ENCODE measurements around the gene CCDC89.

The CCDC89 gene

GRCh38 chr11:85685820-85686459 is at the start of gene CCDC89:
CCDC89 (minus strand) TSS chr11:85686195; CDS start chr11:85686130, 65 bp downstream.
- DNase-seq (ENCODE audit: low read depth, low spot score), result no peak

GRCh38 chr11:85732965-85733364 is 47.0 kb upstream of the CCDC89 start:
- no peak for DNase-seq (ENCODE audit: low read depth, low spot score)

GRCh38 chr11:85726381-85726780 is 40.4 kb upstream of the CCDC89 start:
- no peak for DNase-seq (ENCODE audit: low read depth, low spot score)

GRCh38 chr11:85725510-85726258 is 39.7 kb upstream of the CCDC89 start:
- no peak for DNase-seq (ENCODE audit: low read depth, low spot score)

- DNase-seq (ENCODE audit: low read depth, low spot score), result no peak
These were observed 38.9 kb upstream of the CCDC89 start for GRCh38 chr11:85724748-85725465.

GRCh38 chr11:85723088-85723487 is 37.1 kb upstream of the CCDC89 start:
- DNase-seq (ENCODE audit: low read depth, low spot score), result no peak

GRCh38 chr11:85721191-85721590 is 35.2 kb upstream of the CCDC89 start:
- DNase-seq (ENCODE audit: low read depth, low spot score), result no peak

- peak; percentile 59 for DNase-seq (ENCODE audit: low read depth, low spot score)
These were observed 33.2 kb upstream of the CCDC89 start for GRCh38 chr11:85718991-85719807.

GRCh38 chr11:85718126-85718943 is 32.3 kb upstream of the CCDC89 start:
- DNase-seq (ENCODE audit: low read depth, low spot score), result no peak

- DNase-seq (ENCODE audit: low read depth, low spot score), result no peak
These were observed 31.4 kb upstream of the CCDC89 start for GRCh38 chr11:85717429-85717828.

GRCh38 chr11:85712953-85713352 is 27.0 kb upstream of the CCDC89 start:
- DNase-seq (ENCODE audit: low read depth, low spot score), result no peak

GRCh38 chr11:85710917-85711316 is 24.9 kb upstream of the CCDC89 start:
- no peak for DNase-seq (ENCODE audit: low read depth, low spot score)

GRCh38 chr11:85709941-85710702 is 24.1 kb upstream of the CCDC89 start:
- no peak for DNase-seq (ENCODE audit: low read depth, low spot score)

GRCh38 chr11:85705800-85706199 is 19.8 kb upstream of the CCDC89 start:
- DNase-seq (ENCODE audit: low read depth, low spot score), result no peak

GRCh38 chr11:85704967-85705366 is 19.0 kb upstream of the CCDC89 start:
- no peak for DNase-seq (ENCODE audit: low read depth, low spot score)

- DNase-seq (ENCODE audit: low read depth, low spot score), result no peak
These were observed 14.2 kb upstream of the CCDC89 start for GRCh38 chr11:85699957-85700741.

- DNase-seq (ENCODE audit: low read depth, low spot score), result no peak
These were observed 12.2 kb upstream of the CCDC89 start for GRCh38 chr11:85698195-85698594.

GRCh38 chr11:85697747-85698146 is 11.8 kb upstream of the CCDC89 start:
- no peak for DNase-seq (ENCODE audit: low read depth, low spot score)

- no peak for DNase-seq (ENCODE audit: low read depth, low spot score)
These were observed 9.6 kb upstream of the CCDC89 start for GRCh38 chr11:85695546-85695945.
